ENCODE results near the gene PLPP1.
"Not testable (repeated sequence)": the region's sequence is repeated elsewhere in the genome, so short reads cannot be mapped to it uniquely, and the experiment has no call there.

Gene PLPP1

GRCh38 chr5:55546947-55547346, 12.2 kb upstream of the PLPP1 start:
- no peak for DNase-seq (ENCODE audit: low spot score)

- no peak for DNase-seq (ENCODE audit: low spot score)
Measured at GRCh38 chr5:55544341-55544740, 9.6 kb upstream of the PLPP1 start.

- peak; percentile 16 for DNase-seq (ENCODE audit: low spot score)
Measured at GRCh38 chr5:55541056-55541635, 6.4 kb upstream of the PLPP1 start.

- DNase-seq (ENCODE audit: low spot score) = no peak
Measured at GRCh38 chr5:55540525-55540924, 5.8 kb upstream of the PLPP1 start.

- DNase-seq (ENCODE audit: low spot score) = no peak
Measured at GRCh38 chr5:55540024-55540423, 5.3 kb upstream of the PLPP1 start.

- peak; percentile 11 for DNase-seq (ENCODE audit: low spot score)
Measured at GRCh38 chr5:55538661-55539060, 3.9 kb upstream of the PLPP1 start.

- not testable (repeated sequence) for DNase-seq (ENCODE audit: low spot score)
Measured at GRCh38 chr5:55537315-55537714, 2.6 kb upstream of the PLPP1 start.

- DNase-seq (ENCODE audit: low spot score) = no peak
Measured at GRCh38 chr5:55535199-55535905, 588 bp upstream of the PLPP1 start.

GRCh38 chr5:55533521-55534435, 986 bp downstream of the PLPP1 start:
- DNase-seq (ENCODE audit: low spot score) = no peak

GRCh38 chr5:55530669-55531068, 4.1 kb downstream of the PLPP1 start:
- DNase-seq (ENCODE audit: low spot score) = no peak

- DNase-seq (ENCODE audit: low spot score) = no peak
Measured at GRCh38 chr5:55524816-55525215, 9.9 kb downstream of the PLPP1 start.

- DNase-seq (ENCODE audit: low spot score) = no peak
Measured at GRCh38 chr5:55523293-55523692, 11.5 kb downstream of the PLPP1 start.

- DNase-seq (ENCODE audit: low spot score) = no peak
Measured at GRCh38 chr5:55521881-55522280, 12.9 kb downstream of the PLPP1 start.

GRCh38 chr5:55520117-55520839, 14.5 kb downstream of the PLPP1 start:
- no peak for DNase-seq (ENCODE audit: low spot score)

- no peak for DNase-seq (ENCODE audit: low spot score)
Measured at GRCh38 chr5:55518831-55519390, 15.9 kb downstream of the PLPP1 start.

- no peak for DNase-seq (ENCODE audit: low spot score)
Measured at GRCh38 chr5:55517804-55518203, 17.0 kb downstream of the PLPP1 start.

- DNase-seq (ENCODE audit: low spot score) = no peak
Measured at GRCh38 chr5:55511010-55511409, 23.8 kb downstream of the PLPP1 start.

GRCh38 chr5:55510523-55510880, 24.3 kb downstream of the PLPP1 start:
- DNase-seq (ENCODE audit: low spot score) = no peak

GRCh38 chr5:55509796-55510522, 24.8 kb downstream of the PLPP1 start:
- no peak for DNase-seq (ENCODE audit: low spot score)

- DNase-seq (ENCODE audit: low spot score) = no peak
Measured at GRCh38 chr5:55509097-55509496, 25.7 kb downstream of the PLPP1 start.

GRCh38 chr5:55507574-55507973, 27.2 kb downstream of the PLPP1 start:
- no peak for DNase-seq (ENCODE audit: low spot score)

Measured in CD4-positive, alpha-beta T cell treated with Interleukin-6 at 100 ng/mL for 8 hours (primary cell).